ACC112 (cell line): ENCODE results near the gene TBC1D8.

Experiments used
- H2AFZ ChIP-seq: fragments of 200-600 bp; sonication (generic); one replicate; pipeline ENCODE4 v1.6.0; 2017; ENCODE audit warnings: antibody characterized with exemption, low read length; ENCODE audit not compliant: unreplicated experiment
- H3K27ac ChIP-seq: fragments of 200-600 bp; sonication (generic); 2 replicates; pipeline ENCODE4 v1.5.1; 2014; ENCODE audit warnings: low read depth, mild to moderate bottlenecking, antibody characterized with exemption, low read length, moderate library complexity
- H3K27me3 ChIP-seq: fragments of 200-600 bp; sonication (generic); 2 replicates; pipeline ENCODE4 v1.6.1; 2014; ENCODE audit warnings: mild to moderate bottlenecking, antibody characterized with exemption, low read length, moderate library complexity, mixed read lengths; ENCODE audit not compliant: insufficient read depth
- H3K36me3 ChIP-seq: fragments of 200-600 bp; sonication (generic); 2 replicates; pipeline ENCODE4 v1.6.1; 2016; ENCODE audit warnings: mild to moderate bottlenecking, antibody characterized with exemption, low read length, moderate library complexity, mixed read lengths; ENCODE audit not compliant: insufficient read depth
- H3K4me1 ChIP-seq: fragments of 200-600 bp; sonication (generic); one replicate; pipeline ENCODE4 v1.6.1; 2016; ENCODE audit warnings: low read length, mixed read lengths; ENCODE audit not compliant: insufficient read depth, unreplicated experiment, control insufficient read depth
- H3K4me3 ChIP-seq: fragments of 200-600 bp; sonication (generic); 2 replicates; pipeline ENCODE4 v1.5.1; 2014; ENCODE audit warnings: mild to moderate bottlenecking, low read depth, low read length
- H3K79me2 ChIP-seq: fragments of 200-600 bp; sonication (generic); one replicate; pipeline ENCODE4 v1.6.0; 2016; ENCODE audit warnings: low read length; ENCODE audit not compliant: control insufficient read depth, unreplicated experiment, insufficient read depth

Gene TBC1D8

DNA sequence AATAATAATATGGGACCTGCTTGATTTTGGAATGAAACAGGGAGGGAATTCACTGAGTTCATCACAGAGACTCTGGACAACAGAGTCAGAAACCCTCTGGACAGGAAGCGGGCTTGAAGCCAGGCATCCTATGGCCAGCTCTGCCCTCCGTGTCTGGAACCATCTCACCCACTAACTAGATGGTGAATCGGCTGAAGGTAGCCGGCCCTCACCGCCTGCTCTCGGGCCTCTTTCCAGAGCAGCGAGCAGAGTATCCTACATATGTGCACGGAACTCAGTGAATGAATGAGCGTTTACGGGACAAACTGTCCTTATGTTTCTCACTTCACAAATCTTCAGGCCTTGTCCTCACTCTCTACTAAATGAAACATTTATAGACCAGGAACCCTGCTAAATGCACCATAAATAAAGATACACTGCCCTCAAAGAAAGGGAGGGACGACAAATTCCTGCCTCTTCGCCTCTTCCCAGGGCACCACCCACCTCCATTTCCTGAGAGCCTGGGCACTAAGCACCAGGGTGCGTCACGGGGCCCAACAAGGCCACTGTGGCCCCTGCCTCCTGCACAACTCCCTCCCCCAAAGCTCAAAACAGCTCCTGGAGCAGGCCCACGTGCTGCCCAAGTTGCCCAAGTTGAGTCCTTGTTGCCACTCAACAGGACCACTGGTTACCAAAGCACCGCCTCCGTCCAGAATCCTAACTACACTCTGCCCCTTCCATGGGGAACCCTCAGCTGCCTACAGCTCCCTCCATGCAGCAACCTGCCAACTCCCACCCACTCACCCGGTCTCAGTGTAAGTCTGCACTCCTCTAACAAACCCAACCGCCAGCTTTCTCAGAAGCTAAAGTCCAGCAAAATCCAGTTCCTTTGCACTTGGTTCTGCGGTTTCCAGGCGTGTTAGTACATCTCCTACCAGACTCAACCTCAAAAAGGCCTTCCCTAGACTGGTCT lies 1.7 kb downstream of the TBC1D8 start:
- H2AFZ ChIP-seq = no peak overlapping the region

DNA sequence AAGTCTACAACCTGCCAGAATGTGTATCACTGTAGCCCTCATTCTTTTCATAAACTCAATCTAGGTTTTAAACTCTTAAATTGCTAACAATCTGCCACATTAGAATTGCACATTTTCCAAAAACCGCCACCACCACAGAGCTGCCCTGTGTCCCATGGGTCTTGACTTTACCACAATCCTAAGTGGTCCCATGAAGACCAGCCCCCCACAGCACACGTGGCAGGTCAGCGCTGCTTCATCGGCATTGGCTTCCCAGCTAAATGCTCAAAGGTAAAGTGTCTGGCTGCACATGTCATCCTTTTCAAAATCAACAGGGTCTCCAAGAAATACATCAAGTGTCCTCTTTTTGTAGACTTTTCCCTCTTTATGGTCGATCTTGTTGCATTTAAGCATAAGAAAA lies 2.4 kb downstream of the TBC1D8 start:
- Histone ChIP-seq H3K4me3 (peak overlapping the region; percentile 78), H3K27me3 (no peaks in the 10 kb centered on the region), H3K4me1 (peaks cover 49% of the 10 kb centered on the region), H3K79me2 (peaks cover 72% of the 10 kb centered on the region), H3K36me3 (peaks cover 8% of the 10 kb centered on the region; the same call in 1 of the 2 replicates), H2AFZ (no peak overlapping the region), H3K27ac (no peak overlapping the region)

More for the DNA sequence above, 1.7 kb downstream of the TBC1D8 start:
- peak overlapping the region; percentile 40; the same call in 1 of the 2 replicates for H3K27ac ChIP-seq
- H3K79me2 ChIP-seq = peaks cover 65% of the 10 kb centered on the region
- peaks cover 45% of the 10 kb centered on the region for H3K4me1 ChIP-seq
- peak overlapping the region; percentile 78 for H3K4me3 ChIP-seq
- peaks cover 8% of the 10 kb centered on the region; the same call in 1 of the 2 replicates for H3K36me3 ChIP-seq
- H3K27me3 ChIP-seq = no peaks in the 10 kb centered on the region

DNA sequence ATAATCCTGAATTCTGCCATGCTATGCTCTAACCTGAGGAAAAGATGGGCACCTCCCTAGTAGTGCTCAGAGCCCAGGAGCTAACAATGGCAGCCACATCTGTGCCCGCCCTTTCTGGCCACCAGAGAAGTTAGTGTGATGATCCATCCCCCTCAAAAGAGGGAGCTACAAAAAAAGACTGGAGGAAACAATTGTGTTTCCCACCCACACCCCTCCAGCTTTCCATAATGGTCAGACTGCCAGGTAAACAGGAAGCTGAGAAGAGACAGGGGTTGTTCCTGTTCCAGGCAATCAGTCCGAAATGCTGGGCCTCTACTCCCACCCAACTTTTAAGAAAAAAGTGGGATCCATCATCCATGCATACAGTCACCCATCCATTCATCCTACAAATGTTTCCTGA lies 3.2 kb downstream of the TBC1D8 start:
- Histone ChIP-seq H3K36me3 (peaks cover 8% of the 10 kb centered on the region; the same call in 1 of the 2 replicates), H3K27ac (no peak overlapping the region), H3K4me1 (peaks cover 49% of the 10 kb centered on the region), H3K79me2 (peaks cover 80% of the 10 kb centered on the region), H3K4me3 (peak overlapping the region; percentile 78), H2AFZ (no peak overlapping the region), H3K27me3 (no peaks in the 10 kb centered on the region)

DNA sequence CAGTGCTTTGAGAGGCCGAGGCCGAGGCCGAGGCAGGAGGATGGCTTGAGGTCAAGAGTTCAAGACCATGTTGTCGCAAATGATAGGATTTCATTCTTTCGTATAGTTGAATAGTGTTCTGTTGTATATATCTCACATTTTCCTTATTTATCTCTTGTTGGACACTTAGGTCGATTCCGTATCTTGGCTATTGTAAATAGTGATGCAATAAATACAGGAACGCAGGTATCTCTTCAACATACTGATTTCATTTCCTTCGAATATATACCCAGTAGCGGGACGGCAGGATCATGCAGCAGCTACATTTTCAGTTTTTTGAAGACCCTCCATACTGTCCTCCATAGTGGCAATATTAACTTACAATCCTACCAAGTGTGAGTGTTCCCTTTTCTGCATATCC lies 4.1 kb downstream of the TBC1D8 start:
- peaks cover 16% of the 10 kb centered on the region for H3K36me3 ChIP-seq
- H3K4me1 ChIP-seq = peaks cover 45% of the 10 kb centered on the region
- H3K27ac ChIP-seq = no peak overlapping the region
- peaks cover 90% of the 10 kb centered on the region for H3K79me2 ChIP-seq
- H3K4me3 ChIP-seq = no peak overlapping the region
- H2AFZ ChIP-seq = no peak overlapping the region
- no peaks in the 10 kb centered on the region for H3K27me3 ChIP-seq

DNA sequence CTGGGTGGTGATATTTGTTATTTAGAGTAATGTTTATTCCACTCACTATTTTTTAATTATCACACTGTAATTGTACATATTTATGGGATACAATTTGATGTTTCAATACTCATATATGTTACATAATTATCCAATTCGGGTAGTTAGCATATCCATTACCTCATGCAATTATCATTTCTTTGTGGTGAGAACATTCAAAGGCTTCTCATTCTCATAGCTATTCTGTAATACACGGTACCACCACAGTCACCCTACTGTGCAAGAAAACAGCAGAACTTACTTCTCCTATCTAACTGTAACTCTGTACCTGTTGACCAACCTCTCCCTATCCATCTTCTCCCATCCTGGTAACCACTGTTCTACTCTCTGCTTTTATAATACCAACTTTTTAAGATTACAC lies 4.6 kb downstream of the TBC1D8 start:
- no peak overlapping the region for H3K4me3 ChIP-seq
- H3K27me3 ChIP-seq = no peaks in the 10 kb centered on the region
- H2AFZ ChIP-seq = no peak overlapping the region
- H3K79me2 ChIP-seq = peaks cover 95% of the 10 kb centered on the region
- no peak overlapping the region for H3K27ac ChIP-seq
- peaks cover 50% of the 10 kb centered on the region for H3K4me1 ChIP-seq
- peaks cover 18% of the 10 kb centered on the region for H3K36me3 ChIP-seq

DNA sequence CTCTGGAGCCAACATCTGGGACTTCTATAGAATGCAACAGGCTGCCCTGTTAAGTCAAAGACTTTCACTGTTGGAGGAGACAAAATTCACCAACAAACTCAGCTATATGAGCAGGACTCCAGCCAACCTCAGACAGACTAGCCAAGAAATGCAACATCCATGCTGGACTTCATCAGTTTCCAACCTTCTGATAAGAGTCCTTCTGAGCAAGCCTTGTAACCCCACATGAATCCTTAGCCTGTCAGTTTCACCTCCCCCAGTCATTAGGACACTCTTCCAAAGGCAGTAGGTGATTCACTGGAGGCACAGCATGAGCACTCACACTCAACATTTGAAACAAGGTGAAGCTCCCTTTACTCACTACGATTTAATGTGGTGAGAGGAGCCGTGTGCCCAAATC lies 5.8 kb downstream of the TBC1D8 start:
- Histone ChIP-seq H3K27me3 (no peaks in the 10 kb centered on the region), H3K79me2 (peaks cover 97% of the 10 kb centered on the region), H2AFZ (no peak overlapping the region), H3K4me1 (peaks cover 61% of the 10 kb centered on the region), H3K27ac (no peak overlapping the region), H3K36me3 (peaks cover 18% of the 10 kb centered on the region), H3K4me3 (no peak overlapping the region)

DNA sequence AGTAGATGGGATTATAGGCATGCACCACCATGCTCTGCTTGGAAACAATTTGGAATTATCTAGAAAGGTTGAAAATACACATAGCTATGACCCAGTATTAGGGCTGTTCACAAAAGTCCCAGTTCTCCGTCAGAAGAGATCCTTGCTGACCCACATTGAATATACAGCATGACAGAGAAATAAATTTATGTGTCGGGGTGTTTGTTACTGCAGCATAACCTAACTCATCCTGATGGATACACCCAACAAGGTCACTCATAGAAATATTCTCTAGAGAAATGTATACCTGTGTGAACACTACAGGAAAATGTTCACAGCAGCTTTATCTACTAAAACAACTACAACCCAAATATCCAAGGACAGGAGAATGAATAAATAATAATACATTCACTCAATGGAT lies 9.0 kb downstream of the TBC1D8 start:
- Histone ChIP-seq H3K36me3 (peaks cover 15% of the 10 kb centered on the region), H3K4me3 (no peak overlapping the region), H3K27ac (peak overlapping the region; percentile 59; the same call in 1 of the 2 replicates), H3K27me3 (no peaks in the 10 kb centered on the region), H3K79me2 (peaks cover 95% of the 10 kb centered on the region), H2AFZ (no peak overlapping the region), H3K4me1 (peaks cover 56% of the 10 kb centered on the region)

DNA sequence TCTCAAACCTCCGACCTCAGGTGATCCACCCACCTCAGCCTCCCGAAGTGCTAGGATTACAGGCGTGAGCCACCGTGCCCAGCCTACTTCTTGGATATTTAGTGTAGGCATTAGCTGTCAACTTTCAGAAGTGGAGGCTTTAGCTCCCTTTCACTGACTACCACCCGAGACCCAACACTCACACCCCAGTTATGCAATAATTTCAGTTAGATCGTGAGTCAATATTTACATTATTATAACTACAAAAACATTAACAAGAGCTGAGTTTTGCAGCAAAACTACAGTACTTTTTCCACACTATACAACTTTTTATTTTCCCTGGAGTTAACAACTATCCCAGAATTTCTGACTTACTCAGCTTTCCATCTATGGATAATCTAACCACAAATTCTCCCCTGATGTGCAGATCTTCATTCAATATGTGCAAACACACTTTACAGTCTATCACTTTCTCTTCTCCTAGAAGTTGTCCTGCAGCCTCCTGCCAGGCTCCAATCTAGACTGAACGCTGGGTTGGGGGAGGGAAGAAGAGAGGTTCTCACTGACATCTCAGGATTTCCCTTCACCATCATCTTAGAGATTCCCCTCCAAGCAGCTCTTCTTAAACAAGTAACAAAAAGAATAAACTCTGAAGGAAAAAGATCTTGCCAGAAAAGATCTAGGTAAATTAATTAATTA lies 10.1 kb downstream of the TBC1D8 start:
- H3K4me3 ChIP-seq = peak overlapping the region; percentile 14
- H2AFZ ChIP-seq = no peak overlapping the region
- H3K4me1 ChIP-seq = peaks cover 47% of the 10 kb centered on the region
- H3K36me3 ChIP-seq = peaks cover 10% of the 10 kb centered on the region
- peak overlapping the region; percentile 59 for H3K27ac ChIP-seq
- H3K27me3 ChIP-seq = no peaks in the 10 kb centered on the region
- H3K79me2 ChIP-seq = peaks cover 92% of the 10 kb centered on the region

DNA sequence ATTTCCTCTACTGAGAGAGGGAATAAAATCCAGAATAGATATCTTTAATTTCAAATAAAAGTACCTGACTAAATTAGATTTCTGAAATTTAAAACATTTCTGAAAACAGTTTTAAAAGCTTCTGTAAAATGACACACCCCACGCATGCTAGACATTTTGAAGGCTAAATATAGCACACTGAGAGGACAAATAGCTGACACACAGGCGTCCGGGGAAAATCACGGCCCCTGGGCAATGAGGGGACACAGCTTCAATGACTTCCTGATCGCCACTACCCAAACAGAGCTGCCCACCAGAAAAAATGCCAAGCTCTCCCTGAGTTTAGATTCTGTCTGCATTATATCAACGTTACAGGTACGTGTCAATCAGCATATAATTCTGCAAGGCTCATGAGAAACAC lies 10.9 kb downstream of the TBC1D8 start:
- Histone ChIP-seq H3K27ac (no peak overlapping the region), H3K79me2 (peaks cover 92% of the 10 kb centered on the region), H3K27me3 (no peaks in the 10 kb centered on the region), H3K4me3 (no peak overlapping the region), H2AFZ (no peak overlapping the region), H3K4me1 (peaks cover 43% of the 10 kb centered on the region), H3K36me3 (peaks cover 10% of the 10 kb centered on the region)

DNA sequence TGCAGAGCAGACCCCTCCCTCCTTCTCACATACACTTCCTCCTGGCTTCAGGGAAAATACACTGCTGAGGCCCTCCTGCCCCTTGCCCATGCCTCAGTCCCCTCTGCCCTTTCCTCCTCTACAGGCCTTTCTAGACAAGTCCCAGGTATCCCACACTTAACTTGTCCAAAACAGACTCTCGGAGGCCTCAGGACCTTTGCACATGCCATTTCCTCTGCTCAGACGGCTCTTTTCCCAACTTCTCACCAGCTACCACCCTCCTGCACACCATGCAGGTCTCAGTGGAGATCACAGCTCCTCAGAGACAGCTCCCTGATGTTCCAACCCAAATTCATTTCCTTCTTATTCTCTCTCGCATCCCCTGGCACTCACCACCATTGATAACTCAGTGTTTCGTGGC lies 11.7 kb downstream of the TBC1D8 start:
- Histone ChIP-seq H2AFZ (no peak overlapping the region), H3K27ac (no peak overlapping the region), H3K4me3 (no peak overlapping the region), H3K4me1 (peaks cover 42% of the 10 kb centered on the region), H3K79me2 (peaks cover 92% of the 10 kb centered on the region), H3K36me3 (peaks cover 10% of the 10 kb centered on the region), H3K27me3 (no peaks in the 10 kb centered on the region)
